NCI-H2081 (cell line): Measurements from ENCODE around the gene CRLF3.
A peak's percentile ranks its signal among the peaks of the same experiment; 100 is the strongest.
"Not testable (repeated sequence)": the region's sequence is repeated elsewhere in the genome, so short reads cannot be mapped to it uniquely, and the experiment has no call there.

Experiments
- DNase-seq, 2 experiments: peaks; one replicate each; lab custom pipeline; 2025; lab: John Stamatoyannopoulos, UW

CRLF3 gene, protein sequence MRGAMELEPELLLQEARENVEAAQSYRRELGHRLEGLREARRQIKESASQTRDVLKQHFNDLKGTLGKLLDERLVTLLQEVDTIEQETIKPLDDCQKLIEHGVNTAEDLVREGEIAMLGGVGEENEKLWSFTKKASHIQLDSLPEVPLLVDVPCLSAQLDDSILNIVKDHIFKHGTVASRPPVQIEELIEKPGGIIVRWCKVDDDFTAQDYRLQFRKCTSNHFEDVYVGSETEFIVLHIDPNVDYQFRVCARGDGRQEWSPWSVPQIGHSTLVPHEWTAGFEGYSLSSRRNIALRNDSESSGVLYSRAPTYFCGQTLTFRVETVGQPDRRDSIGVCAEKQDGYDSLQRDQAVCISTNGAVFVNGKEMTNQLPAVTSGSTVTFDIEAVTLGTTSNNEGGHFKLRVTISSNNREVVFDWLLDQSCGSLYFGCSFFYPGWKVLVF

DNA sequence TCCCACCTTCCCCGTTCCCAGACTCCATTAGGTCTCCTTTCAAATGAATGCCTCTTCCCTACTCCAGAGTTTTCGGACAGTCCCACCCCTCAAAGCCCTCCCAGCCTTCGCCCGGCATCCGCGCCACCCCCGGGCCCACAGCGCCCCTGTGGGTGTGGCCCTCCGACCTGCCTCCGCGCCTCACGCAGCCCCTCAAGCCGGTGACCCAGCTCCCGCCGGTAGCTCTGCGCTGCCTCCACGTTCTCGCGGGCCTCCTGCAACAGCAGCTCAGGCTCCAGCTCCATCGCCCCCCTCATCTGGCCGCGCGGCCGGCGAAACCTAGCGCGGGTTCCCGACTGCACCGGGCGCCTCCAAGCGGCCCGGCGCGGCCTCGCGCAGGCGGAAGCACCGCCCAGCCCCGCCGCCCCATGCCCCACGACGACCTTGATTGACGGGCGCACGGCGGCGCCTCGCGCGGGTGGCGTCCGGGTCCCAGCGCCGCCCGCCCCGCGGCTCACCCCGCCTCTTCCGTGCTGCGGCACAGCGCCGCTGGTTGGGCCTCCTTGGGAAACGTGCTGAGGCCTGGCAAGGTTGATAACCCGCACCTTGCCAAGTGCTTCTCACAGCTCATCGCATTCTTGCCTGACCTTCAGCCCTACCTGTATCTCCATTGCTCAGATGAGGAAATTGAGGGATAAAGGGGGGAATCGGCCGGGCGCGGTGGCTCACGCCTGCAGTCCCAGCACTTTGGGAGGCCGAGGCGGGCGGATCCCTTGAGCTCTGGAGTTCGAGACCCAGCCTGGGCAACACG is at the start of gene CRLF3:
Gene CRLF3, minus strand, starts transcription at position 337 of the 790 bp plus-strand sequence. Its CDS starts 41 bp downstream, at position 296.
- peak; percentile 81 to 87 for DNase-seq

DNA sequence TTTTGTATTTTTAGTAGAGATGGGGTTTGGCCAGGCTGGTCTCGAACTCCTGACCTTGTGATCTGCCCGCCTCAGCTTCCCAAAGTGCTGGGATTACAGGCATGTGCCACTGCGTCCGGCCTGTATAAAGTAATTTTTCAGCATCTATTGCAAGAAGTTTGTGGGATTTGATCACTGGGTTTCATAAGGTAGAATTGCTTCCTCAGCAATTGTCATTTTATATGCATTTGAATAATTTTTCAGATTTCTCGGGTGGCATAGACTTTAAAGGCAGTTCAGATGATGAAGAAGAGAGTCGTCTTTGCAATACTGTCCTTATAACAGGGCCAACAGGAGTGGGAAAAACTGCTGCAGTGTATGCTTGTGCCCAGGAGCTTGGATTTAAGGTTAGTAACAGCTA is 44.5 kb upstream of the CRLF3 start:
- no peak for DNase-seq

DNA sequence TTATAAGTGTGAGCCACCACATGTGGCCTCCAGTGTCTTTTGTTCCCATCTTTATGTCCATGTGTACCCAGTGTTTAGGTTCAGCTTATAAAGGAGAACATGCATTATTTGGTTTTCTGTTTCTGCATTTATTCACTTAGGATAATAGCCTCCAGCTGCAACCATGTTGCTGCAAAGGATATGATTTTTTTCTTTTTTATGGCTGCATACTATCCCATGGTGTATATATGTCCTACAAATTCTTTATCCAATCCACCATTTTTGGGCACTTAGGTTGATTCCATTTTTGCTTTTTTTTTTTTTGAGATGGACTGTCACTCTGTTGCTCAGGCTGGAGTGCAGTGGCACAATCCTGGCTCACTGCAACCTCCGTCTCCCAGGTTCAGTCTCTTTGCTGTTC is 40.1 kb upstream of the CRLF3 start:
- no peak for DNase-seq

DNA sequence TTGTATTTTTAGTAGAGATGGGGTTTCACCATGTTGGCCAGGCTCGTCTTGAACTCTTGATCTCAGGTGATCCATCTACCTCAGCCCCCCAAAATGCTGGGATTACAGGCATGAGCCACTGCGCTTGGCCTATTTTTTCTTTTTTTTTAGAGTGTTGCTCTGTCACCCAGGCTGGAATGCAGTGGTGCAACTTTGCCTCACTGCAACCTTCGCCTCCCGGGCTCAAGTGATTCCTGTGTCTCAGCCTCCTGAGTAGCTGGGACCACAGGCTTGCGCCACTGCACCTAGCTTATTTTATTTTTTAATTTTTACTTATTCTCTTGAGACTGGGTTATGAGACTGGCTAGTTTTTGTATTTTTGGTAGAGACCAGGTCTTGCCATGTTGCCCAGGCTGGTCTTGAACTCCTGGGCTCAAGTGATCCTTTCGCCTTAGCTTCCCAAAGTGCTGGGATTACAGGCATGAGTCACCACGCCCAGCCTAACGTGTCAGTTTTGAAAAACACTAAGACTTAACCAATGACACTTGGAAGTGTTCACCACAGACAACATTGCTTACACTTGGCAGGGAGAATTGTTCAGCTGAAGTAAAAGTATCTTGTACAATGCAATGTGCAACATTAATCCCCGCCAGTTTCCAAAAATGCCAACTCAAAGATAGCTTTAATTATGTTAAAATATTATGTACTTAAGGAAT is 34.2 kb upstream of the CRLF3 start:
- DNase-seq: no peak

DNA sequence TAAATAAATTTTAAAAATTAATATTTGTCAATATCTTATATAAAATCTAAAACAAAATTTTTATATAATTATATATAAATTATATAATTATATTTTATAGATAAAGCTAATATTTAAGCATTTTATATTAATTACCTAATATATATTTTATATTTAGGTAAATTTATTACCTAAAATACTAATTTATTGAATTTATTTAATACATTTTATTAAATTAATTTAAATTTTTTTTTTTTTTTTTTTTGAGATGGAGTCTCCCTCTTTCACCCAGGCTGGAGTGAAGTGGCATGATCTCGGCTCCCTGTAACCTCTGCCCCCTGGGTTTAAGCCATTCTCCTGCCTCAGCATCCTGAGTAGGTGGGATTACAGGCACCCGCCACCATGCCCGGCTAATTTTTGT is 29.7 kb upstream of the CRLF3 start:
- DNase-seq: no peak

DNA sequence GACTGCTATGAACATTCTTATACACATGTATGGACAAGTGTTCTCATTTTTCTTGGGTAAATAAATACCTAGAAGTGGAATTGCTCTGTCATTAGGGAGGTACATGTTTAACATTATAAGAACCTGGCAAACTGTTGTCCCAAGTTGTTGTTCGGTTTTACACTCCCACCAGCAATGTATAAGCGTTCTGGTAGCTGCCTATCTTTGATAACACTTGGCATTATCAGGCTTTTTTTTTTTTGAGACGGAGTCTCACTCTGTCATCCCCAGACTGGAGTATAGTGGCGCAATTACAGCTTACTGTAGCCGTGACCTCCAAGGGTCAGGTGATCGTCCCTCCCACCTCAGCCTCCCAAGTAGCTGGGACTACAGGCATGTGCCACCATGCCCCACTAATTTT is 23.5 kb upstream of the CRLF3 start:
- DNase-seq: no peak

DNA sequence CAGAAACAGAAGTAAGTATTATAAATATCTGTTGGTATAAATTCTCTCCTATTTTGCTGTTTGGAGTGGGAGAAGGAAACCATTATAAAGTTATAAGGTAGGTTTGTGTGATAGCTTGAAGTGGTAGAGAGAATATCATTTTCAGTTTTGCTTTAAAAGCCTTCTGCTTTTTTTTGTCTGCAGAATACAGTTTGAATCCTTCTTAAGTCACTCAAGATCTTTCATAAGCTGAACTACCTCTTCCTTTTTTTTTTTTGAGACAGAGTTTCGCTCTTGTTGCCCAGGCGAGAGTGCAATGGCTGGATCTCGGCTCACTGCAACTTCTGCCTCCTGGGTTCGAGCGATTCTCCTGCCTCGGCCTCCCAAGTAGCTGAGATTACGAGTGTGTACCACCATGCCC is 16.3 kb upstream of the CRLF3 start:
- no peak for DNase-seq

DNA sequence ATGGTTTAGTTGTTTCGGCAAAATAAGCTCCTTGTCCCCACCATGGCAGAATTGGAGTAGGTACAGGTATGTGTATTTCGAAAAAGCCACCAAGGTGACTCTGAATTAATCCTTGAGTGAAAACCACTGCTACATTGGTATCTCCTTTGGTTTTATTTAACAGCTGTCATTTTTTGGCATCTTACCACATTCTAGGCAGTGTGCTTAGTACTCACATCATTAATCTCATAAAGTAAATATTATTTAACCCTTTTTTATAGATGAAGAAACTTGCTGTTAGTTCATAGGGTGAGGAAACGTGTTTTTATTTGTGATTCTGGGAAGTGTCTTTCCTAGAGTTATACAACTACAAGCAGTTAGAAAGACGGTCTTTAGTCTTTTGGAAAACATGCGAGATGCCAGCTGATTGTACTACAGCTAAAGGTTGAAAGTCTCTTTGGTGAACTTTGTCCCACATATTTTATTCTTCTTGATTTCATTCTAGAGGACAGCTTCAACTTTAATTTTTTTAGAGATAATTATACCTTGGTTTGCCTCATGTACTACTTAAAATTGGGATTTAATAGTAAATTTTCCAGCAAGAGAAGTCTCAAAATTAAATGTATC is 13.8 kb upstream of the CRLF3 start:
- no peak for DNase-seq

DNA sequence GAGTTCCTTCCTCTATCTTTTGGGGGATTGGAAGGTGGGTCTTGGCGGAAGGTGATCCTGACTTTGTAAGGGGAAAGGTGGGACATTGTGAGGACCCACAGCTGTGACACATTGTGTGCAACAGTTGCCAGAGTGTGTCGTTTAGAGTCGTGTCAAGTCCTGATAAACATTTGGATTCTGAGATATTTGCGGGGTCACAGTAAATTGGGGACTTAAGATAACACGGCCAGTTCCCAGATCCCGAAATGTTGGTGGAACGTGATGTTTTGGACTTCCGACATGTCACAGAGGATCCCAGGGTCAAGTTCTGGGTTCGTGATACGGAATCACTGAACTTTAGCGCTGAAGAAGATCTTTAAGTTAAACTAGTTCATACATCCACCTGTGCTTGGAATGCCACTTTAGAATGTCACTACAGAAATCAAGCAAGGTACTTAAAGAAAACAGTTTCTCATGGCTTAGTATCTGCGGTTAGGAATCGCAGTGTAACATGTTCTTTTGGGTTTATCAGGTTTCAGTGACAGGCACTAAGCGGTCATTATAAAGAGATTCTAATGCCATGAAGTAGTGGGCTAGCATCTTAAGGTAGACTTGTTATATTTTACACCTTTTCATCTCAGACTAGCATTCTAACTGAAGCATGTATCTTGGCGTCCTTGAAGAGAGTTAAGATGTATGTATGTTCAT is 8.1 kb upstream of the CRLF3 start:
- no peak for DNase-seq

DNA sequence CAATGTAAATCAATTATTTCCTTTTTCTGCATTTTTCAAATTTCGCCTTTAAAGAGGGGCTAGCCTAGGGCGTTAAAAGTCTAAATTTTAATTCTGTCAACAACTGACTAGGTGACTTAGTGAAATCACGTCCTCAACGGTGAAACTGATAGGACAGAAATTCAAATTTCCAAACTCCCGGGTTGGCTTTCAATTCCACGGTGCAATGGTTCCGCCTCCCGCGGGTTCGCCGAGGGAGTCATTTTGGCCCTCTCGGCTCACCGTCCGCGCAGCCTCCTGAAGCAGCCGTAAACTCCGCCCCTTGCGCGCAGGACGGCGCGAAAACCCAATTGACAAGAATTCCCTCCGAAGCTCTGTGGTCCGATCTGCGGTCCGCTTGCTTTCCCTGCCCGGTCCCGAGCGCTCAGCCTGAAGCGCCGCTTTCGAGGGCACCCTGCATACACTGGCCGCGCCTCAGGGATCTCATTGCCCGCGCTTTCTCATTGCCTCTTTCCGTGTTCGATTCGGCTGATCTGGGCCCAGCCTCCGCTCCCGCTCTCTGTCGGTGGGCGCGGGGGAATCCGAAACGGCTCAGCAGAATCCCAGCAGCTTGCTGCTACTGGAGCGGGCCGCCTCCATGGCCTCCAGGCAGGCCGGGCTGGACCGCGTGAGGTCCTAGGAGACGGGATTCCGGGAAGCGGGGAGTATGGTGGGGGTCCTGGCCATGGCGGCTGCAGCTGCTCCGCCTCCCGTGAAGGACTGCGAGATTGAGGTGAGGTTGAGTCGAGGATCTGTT is 7.4 kb upstream of the CRLF3 start, which contains the start of gene ATAD5:
Gene ATAD5, plus strand, starts transcription at position 304 of the 775 bp plus-strand sequence. Its CDS starts 382 bp downstream, at position 686.
- peak; percentile 79 to 87 for DNase-seq

DNA sequence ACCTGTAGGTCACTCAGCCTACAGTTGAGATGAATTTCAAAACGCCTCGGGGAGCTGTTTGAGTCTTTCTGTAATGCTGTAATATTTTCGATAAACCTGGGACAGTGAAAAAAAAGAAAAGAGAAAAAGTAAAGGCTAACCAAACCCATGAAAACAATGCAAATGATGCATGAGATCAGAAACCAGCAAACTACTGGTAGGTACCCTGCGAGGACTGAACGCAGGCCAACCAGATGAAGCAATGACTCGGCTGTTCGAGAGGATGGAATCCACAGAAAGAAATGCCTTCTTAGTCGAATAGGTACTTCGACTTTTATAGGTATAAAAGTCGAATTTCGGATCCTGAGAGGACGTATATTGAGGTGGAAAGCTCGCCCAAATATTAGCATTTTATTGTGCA is 6.8 kb upstream of the CRLF3 start:
- peak in 1 of 2 experiments; percentile 25 for DNase-seq

DNA sequence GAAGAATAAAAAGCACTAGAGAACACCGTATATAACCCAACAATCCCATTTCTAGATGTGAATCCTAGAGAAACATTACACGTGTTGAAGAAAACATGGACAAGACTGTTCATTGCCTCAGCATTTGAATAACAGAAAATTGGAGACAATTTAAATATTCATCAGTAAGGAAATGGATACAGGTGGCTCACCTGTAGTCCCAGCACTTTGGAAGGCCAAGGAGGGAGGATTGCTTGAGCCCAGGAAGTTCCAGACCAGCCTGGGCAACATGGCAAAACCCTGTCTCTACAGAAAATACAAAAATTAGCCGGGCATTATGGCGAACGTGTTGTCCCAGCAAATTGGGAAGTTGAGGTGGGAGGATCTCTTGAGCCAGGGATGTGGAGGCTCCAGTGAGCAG is 4.5 kb upstream of the CRLF3 start:
- DNase-seq: no peak

DNA sequence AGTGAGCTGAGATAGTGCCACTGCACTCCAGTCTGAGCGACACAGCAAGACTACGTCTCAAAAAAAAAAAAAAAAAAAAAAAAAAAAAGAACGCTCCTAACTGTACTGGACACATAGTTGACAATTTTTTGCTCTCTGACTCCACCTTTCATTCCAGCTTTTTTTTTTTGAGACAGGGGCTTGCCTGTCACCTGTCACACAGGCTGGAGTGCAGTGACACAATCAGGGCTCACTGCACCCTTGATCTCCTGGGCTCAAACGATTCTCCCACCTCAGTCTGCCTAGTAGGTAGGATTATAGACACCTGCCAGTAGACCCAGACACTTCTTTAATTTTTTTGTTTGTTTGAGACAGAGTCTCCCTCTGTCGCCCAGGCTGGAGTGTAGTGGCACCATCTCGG is 2.6 kb upstream of the CRLF3 start:
- no peak for DNase-seq

DNA sequence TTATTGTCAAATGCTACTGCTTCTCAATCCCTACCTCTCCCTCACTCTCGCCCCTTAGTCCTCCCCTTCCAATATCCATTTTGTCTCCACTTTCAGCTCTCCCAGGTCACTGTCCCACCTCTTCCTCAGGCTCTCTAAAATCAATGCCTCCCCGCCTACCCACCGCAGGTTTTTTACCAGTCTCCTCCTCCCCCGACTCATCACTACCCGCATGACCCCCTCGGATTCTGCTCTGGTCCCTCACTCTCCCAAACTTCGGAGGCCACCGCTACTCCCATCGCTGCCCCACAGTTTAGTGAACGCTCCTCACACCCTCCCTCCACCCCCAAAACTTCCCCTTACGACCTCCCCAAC is 513 bp downstream of the CRLF3 start:
- no peak for DNase-seq

DNA sequence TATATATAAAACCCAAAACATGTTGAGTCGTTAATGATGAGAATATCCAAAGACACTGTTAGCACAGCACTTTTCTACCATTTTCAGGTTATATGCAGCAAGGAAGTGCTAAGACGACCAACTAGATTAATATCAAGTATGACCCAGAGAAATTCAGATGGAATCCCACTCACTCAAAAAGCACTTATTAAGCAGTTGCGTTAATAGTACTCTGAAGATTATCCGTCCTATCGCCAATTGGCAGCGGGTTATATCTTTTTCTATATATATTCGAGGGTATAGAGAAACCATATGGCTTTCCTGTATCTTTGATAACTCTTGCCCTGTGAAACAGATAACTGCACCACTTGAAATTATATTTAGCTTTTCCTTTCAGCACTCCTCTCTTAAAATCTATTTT is 1.1 kb downstream of the CRLF3 start:
- no peak for DNase-seq

DNA sequence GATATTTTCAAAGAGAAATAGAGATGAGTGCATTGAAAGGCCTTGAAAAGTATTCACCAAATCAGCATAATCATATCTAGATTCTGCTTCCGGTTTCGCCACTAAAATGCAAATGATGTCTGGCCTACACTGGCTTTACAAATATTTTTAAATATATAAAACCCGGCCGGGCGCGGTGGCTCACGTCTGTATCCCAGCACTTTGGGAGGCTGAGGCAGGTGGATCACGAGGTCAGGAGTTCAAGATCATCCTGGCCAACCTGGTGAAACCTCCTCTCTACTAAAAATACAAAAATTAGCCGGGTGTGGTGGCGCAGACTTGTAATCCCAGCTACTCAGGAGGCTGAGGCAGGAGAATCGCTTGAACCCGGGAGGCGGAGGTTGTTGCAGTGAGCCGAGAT is 1.6 kb downstream of the CRLF3 start:
- DNase-seq: not testable (repeated sequence)

DNA sequence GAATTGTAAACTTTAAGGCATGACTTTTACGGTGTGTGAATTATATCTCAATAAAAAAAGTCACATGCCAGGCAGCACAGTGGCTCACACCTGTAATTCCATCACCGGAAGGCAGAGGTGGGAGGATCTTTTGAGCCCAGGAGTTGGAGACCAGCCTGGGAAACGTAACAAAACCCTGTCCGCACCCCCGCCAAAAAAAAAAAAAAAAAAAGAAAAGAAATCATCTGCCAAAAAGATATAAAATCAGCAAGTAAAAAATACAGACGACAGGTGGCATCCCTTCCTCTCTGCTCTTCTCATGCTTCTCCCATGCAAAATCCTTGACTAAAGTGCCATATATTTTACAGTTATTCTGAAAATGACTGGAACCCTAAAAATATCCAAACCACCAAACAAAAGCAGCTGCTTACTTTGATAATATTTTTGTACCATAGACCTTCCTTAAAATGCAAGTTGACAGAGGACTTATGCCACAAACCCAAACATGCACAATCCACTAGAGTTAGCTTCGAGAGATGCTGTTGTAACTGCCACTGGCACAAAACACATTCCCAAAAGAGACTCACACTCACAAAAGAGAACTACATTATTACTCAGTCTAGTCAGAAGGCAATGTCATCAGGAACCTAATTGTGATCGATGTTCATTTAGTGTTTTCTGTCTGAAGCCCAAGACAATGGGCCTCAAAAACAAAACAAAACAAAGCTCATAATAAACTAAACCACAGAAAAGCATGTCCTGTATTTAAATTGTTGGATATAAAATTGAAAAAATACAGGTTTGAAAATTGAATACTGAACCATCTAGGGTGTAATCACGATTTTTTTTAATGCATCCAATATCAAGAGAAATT is 2.4 kb downstream of the CRLF3 start:
- no peak for DNase-seq

DNA sequence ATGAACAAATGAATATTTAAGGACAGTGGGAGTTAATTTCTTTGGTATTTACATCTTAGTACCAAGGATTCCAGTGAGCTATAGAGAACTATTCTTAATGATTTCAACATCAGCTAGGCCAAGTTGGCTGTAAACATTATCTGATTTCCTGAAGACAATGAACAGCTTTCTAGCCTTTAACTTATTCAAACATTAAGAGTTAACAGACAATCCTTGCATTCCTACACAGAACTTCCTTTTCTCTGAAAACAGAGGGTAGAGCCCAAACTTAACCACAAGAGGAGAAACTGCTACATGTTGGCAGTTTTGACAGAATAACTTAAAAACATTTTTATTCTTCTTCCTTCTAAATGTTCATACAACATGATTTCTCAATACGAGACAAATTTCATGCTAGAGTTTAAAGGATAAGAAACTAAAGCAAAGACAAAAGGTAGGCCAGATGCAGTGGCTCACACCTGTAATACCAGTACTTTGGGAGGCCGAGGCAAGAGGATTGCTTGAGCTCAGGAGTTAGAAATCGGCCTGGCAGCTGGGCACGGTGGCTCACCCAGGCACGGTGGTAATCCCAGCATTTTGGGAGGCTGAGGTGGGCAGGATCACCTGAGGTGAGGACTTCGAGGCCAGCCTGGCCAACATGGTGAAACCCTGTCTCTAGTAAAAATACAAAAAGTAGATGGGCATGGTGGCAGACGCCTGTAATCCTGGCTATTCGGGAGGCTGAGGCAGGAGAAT is 4.4 kb downstream of the CRLF3 start:
- no peak for DNase-seq

DNA sequence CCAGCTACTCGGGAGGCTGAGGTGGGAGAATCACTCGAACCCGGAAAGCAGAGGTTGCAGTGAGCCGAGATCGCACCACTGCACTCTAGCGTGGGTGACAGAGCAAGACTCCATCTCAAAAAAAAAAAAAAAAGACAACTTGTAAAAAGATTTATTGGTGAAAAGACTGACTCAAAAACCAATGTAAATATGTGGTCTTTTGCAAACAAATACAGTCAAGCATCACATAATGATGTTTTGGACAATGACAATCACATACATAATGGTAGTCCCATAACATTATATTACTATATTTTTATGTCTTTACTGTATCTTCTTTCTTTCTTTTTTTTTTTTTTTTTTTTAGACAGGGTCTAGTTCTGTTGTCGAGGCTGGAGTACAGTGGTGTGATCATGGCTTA is 8.3 kb downstream of the CRLF3 start:
- no peak for DNase-seq
